Measurements from ENCODE around the gene ZCCHC3.
"Not testable (repeated sequence)": the region's sequence is repeated elsewhere in the genome, so short reads cannot be mapped to it uniquely, and the experiment has no call there.

ZCCHC3 gene

DNA sequence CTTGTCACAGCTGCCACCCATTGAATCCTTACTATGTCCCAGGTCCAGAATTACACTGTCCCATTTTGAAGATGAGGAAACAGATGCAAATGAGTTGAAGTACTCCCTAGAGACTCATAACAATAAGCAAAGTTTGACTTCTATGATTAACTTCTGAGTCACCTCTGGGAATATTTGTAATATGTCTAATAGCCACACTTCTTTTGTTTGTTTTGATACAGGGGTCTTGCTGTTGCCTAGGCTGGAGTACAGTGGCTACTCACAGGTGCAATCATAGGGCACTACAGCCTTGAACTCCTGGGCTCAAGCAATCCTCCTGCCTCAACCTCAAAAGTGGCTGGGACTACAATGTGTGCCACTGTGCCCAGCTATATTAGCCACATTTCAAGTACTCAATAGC, 16.6 kb downstream of the ZCCHC3 start:
- DNase-seq = no peak

DNA sequence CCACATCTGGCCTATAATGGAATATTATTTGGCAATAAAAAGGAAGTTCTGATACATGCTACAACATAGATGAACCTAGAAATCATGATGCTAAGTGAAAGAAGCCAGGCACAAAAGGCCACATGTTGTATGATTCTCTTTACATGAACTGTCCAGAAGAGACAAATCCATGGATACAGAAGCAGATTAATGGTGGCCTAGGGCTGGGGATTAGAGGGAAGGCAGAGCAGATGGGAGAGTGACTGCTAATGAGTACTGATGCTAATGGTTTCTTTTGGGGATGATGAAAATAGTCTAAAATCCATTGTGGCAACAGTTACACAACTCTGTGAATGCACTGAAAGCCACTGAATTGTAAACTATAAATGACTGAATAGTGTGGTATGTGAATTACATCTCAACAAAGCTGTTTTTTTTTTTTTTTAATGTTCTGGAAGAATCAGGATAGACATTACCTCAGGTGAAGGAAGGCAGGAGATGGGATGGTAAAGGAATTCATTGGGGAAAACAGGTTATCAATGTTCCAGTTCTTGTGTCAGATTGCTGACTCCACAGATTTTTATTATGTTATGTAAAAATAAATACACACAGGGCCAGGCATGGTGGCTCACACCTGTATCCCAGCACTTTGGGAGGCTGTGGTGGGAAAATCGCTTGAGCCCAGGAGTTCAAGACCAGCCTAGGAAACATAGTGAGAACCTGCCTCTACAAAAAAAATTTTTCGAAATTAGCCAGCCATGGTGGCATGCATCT, 19.1 kb downstream of the ZCCHC3 start:
- no peak for DNase-seq

DNA sequence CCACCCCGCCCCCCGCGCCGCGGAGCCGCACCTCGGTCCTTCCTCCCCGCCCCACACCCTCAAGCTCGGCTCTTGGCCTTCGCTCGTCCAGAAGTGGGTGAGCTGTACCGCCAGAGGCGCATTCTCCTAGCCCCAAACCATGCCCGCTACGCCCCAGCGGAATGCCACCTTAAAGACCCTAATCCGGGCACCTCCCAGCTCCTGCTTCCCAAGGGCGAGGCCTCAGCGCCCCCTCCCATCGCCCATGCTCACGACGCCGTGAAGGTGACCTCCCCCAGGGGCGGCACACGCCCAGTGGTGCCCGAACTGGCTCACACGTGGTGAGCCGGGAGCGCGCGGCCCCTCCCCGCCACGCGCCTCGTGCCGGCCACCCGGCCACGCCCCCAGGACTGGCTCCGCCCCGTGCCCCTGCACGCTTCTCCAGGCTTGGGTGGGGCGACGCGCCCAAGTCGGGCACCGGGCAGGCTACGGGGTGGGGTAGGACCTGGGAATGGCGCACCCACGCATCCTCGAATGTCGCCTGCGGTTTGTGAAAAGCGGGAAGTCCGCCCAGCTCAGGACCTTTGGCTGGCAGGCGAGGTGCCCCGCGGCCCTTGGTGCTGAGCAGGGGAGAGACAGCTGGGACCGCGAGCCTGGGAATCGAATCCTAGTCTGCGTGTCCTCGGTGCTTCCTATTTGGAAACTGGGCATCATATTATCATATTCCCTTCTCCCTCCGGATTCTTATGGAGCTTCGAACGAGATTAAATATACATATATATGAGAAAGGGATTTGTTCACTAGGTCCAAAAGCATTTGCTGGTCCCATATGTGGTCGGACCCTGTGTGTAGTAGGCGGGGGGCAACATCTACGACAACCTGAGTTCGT, 27.0 kb downstream of the ZCCHC3 start:
- peak; percentile 45 for DNase-seq

DNA sequence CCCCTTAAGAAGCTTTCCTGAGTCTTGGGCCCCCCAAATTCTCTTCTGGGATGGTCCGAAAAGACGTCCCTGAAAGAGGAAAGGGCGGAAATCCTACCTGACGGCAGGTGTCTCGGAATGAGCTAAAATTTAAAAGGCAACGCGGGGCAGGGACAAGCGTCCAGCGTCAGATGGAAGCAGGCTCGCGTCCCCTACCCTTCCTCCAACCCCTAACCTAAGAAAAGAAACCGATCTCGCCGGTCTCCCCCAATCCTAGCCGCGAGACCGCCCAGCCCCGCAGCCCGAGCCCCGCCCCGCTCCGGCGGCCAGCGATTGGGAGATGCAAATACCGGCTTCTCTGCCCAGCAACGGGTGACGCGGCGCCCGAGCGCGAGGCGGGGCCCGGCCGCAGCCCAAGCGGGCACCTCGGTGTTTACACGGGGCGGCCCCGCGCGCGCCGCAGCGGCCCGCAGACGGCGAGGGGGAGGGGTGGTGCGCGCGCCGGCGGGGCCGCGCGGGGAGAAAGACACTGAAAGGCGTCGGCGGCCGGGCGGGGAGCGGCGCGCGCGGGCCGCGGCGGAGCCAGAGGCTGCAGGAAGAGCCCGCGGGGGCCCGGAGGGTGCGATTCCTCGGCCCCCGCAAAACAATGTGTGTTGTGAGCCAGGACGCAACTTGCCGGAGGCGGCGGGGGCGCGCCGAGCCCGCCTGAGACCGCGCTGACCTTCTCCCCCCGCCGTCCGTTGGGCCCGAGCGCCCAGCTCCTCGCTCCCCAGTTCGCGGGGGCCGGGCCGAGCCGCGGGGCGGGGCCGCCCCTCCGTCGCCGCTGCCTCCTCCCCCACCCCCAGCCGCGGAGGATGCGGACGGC, 27.9 kb downstream of the ZCCHC3 start, which contains the start of gene SOX12:
SOX12 (plus strand) TSS at position 508 of the 844 bp plus-strand sequence. CDS start 373 bp downstream, outside the sequence.
- peak; percentile 55 for DNase-seq

DNA sequence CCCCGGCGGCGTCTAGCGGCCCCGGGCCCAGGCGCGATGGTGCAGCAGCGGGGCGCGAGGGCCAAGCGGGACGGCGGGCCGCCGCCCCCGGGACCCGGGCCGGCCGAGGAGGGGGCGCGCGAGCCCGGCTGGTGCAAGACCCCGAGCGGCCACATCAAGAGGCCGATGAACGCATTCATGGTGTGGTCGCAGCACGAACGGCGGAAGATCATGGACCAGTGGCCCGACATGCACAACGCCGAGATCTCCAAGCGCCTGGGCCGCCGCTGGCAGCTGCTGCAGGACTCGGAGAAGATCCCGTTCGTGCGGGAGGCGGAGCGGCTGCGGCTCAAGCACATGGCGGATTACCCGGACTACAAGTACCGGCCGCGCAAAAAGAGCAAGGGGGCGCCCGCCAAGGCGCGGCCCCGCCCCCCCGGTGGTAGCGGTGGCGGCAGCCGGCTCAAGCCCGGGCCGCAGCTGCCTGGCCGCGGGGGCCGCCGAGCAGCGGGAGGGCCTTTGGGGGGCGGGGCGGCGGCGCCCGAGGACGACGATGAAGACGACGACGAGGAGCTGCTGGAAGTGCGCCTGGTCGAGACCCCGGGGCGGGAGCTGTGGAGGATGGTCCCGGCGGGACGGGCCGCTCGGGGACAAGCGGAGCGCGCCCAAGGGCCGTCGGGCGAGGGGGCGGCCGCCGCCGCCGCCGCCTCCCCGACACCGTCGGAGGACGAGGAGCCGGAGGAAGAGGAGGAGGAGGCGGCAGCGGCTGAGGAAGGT, 28.7 kb downstream of the ZCCHC3 start:
- DNase-seq = no peak

DNA sequence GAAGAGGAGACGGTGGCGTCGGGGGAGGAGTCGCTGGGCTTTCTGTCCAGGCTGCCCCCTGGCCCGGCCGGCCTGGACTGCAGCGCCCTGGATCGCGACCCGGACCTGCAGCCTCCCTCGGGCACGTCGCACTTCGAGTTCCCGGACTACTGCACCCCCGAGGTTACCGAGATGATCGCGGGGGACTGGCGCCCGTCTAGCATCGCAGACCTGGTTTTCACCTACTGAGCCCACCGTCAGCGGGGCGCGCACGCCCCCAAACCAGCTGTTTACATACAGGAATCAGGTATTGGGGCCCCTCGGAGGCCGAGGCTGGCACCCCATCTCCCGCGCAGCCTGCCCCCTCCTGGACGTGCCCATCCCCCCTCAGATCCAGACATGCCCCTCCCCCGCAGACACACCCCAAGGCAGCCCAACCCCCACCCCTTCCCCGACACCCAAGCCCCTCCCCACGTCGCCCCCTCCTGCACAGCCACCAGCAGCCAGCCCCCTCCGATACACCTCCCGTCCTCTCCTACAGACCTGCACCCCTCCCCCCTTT, 29.3 kb downstream of the ZCCHC3 start:
- DNase-seq = no peak

DNA sequence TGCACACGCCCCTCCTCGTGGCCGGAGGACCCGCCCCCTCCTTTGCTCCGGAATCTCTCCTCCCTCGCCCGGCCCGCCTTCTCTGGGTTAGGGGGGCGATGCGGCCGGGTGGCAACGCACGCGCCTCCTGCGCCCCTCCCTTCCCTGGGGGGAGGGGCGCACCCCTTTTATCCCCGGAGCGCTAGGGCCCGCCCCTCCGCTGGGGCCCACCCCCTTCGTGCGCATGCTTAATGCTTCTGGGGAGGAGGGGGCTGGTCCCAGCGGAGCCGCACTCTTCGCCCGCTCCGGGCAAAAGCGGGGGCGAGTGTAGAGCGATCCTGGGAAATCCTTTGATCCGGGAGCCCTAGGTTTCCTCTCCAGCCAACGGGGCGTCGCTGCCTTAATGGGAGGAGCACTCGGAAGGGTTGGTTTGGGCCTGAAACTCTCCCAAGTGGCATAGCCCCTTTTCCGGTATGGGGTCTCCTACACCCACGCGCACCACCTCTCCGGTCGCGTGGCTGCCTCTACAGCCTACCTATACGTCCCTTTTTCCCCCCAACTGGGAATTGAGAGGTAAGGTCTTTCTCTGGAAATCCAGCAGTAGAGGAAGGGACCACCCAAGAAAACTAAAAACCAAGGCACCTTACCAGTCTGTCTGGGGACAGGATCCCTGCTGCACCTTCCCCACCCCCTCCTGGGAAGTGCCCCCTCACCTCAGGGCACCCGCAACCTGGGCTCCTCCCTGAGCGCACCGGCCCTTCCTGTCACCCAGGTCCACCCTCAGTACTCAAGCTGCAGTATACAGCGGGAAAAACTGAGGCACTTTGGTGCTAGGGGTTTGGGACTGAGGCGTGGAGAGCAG, 30.0 kb downstream of the ZCCHC3 start:
- DNase-seq = peak; percentile 48

DNA sequence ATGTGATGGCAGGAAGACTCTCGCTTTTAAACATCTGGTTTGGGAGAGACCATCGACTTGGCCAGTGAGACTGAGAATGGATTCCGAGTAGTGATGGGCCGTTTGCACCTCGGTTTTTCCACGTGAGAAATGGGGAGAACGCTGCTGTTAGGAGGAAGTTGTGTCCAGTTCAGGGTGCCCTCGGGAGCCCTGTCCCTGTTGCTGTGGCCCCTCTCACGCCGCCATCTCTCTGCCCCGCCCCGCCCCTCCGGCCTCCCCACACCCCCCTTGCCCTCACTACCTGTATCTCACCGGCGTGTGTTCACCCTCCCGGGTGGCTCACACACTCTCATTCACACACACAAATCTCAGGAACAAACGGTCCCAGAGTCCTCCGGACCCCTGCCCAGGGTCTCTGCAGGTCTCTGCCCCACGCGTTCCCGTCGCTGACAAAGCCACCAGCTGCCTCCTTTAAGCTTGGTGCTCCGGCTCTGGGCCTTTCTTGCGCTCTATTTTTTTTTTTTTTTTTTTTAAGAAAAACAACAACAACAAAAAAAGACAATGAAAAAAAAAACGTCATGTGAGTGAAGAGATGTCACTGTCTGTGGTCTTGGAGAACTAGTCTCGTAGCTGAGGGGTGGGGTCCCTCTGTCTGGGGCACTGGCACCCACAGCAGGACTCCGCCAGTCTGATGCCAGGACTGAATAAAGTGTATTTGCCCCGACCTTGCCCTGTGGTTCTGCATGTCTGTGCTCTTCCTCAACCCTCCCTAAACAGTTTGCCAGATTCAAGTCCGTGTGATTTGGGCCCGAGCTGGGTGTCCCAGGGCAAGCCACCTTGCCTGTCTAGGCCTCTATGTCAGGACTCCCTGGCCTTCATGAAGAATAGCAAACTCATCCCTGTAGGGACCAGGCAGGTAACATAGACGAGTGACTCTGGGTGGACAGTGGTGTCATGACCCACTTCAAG, 30.9 kb downstream of the ZCCHC3 start:
- DNase-seq = no peak

DNA sequence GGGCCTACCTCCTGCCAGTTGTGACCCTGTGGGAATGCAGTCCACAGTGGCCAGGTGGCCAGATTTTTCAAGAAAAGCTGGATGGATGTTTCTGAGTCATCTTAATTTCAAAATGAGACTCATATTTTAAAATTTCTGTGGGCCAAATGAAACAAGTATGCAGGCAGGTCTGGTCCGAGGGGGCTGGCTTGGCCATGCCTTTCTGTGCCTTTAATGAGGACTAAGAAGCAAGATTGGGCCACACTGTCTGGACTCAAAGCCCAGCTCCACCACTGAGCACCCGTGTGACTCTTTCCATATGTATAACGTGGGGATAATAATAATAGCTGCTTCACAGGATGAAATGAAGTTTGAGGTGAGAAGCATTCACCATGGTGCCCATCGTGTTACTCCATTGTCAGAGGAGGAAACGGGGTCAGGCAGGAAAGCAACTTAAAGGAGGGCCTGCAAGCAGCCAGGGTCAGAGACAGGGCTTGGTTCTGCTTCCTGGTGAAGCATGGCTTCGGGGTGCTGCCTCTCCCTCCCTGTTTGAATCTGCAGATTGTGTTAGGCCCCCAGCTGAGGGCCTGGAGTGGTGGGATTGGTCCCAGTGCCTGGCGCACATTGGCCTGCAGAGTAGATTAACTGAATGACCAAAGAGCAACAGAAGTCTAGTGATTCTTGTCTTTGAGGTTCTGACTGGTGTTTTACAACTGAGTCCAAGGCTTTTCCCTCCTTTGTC, 31.8 kb downstream of the ZCCHC3 start:
- DNase-seq = no peak

DNA sequence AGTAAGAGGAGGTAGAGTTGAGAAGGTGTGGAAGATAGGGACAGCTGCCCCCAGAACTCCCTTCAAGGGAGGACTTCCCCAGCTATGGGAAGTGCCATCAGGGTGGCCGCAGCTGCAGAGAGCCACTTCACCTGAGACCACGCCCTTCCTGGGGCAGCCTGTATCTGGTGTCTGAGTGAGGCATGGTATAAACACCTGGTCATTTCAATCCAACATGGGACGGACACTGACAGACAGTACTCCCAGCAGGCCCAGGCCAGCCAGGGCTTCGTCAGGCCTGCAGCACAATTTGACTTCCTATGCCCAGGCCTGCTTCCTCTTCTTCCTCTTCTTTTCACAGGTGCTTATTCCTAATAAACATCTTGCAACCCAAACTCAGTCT, 32.5 kb downstream of the ZCCHC3 start:
- no peak for DNase-seq

DNA sequence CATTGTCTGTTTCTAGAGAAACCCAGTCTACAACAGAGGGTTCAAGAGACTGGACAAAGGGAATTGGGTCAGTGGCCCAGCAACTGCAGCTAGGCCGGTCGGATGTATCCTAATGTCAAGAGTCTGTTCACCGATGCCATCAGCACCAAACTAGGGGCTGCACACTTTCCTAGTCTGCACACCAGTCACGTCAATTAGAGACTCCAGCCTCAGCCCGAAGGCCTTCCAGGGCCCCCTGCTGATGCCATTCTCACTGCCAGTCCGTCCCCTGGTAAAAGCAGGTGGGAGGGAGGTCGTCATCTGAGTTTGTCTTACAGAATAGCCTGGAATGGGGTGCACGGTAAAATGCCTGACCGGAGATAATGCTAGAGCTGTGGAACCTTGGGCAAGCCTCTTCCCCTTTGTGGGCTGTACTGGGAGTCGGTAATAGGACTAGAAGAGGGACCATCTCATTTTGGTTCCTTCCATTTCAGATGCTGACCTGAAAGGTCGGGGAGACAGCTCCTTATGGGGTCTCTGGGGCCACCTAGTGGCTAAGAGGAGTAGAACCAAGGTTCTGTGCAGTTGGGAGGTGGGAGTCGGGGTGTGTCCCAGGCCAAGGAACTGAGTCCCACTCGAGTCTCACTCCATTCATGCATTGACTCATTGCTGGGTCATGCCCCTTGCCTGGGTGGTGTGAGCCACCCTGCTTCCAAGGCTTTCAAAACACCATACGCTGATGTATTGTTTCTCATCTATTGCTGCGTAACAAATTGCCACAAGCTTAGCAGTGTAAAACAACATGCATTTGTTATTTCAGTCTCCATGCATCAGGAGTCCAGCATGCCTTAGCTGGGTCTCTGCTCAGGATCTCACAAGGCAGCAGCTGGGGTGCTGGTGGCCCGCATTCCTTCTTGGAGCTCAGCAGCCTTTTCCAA, 33.1 kb downstream of the ZCCHC3 start:
- no peak for DNase-seq

DNA sequence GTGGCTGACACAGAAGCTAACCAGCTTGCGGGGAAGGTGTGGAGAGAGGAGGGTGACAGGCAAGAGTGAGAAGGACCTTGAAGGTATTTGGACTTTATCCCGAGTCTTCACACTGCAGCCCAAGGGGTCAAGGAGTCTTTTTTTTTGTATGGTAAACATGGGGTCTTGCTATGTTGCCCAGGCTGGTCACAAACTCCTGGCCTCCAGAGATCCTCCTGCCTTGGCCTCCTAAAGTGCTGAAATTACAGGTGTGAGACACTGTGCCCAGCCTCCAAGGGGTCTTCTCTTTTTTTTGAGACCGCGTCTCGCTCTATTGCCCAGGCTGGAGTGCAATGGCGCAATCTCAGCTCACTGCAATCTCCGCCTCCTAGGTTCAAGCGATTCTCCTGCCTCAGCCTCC, 37.2 kb downstream of the ZCCHC3 start:
- no peak for DNase-seq

DNA sequence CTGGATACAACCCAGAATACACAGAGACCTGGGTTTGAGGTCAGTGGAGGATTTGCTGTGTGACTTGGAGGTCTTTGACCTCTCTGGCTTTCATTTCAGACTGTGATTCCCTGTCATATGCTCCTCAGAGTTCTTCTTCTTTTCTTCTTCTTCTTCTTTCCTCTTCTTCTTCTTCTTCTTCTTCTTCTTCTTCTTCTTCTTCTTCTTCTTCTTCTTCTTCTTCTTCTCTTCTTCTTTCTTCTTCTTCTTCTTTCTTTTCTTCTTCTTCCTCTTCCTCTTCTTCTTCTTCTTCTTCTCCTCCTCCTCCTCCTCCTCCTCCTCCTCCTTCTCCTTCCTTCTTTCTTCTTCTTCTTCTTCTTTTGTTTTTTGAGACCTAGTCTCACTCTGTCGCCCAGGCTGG, 38.7 kb downstream of the ZCCHC3 start:
- DNase-seq = not testable (repeated sequence)

DNA sequence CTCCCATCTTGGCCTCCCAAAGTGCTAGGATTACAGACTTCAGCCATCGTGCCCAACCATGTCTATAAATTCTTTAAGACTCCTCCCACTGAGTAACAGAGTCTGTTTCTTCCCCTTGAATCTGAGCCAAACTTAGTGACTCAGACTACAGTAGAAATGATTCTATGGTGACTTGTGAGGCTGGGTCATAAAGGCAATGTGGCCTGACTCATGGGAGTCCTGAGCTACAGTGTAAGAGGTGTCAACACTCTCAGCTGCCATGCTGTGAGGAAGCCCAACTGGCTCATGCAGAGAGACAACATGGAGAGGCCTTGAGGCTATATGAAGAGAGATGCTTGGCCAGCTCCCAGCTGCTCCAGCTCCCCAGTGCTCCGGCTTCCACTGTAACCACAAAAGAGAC, 44.3 kb downstream of the ZCCHC3 start:
- no peak for DNase-seq

DNA sequence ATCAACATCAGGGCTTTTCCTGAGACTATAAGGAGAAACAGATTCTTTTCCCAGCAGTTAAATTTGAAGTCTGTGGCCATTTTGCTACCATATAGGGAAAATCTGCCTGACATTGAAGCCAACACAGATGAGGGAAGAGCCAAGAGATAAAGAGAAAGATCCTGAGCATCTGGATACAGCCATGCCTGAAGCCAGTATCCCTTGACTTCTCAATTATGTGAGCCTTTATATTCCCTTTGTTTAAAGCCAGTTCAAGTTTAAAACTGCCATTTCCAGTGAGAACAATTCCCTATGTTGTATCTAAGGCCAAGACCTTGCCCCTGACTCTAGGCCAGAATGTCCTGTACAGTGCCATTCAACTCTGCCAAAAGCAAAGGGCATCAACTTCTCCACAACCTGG, 45.7 kb downstream of the ZCCHC3 start:
- no peak for DNase-seq

DNA sequence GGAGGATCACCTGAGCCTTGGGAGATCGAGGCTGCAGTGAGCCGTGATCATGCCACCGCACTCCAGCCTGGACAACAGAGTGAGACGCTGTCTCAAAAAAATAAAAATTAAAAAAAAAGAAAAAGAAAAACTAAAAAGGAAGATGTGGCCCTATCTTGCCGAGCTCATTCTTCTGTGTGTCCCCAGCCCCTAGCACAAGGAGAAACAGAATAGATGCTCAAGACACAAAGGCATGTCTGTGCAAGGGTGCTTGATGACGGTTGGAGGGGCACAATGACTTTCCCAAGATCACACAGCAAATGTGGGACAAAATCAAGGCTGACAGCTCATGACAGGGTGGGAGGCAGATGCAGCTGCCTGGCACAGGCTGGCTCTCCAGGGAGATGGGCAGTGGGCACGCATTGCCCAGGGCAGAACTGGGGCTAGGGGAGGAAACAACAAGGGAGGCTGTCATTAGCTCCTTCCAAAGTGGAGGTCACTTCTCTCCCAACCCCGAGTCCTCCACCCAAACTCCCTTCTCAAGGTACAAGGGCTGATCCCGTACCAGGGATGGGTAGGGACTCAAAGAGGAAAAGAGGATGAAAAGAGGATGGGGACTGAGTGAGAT, 48.8 kb downstream of the ZCCHC3 start:
- no peak for DNase-seq

DNA sequence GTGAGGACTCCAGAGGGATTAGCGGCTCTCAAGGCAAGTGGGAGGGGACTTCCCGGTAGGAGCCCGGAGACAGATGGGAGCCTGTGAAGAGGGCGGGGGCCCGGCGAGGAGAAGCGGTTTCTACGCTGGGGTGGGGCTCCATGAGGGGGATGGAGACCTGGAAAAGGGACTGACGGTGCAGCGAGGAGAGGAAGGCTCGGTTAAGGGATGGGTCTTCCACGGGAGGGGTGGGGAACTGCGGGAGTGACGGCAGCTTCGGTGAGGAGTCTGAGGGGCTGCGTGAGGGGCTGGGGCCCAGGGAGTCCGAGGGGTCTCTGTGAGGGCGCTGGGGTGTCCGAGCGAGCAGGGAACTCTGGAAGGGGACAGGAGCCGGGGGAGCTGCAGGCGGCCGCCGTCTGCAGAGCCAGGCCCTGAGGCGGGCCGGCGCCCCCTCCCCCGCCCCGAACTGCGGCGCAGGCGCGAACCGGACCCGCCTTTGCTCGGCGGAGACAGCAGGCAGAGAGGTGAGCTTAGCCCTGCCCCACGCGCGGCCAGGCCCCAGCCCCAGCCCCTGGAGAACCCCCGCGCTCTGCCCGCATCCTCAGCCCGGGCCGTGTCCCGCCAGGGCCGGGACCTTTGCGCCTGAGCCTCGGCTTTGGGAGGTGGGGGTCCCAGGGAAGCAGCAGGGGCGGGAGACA, 49.4 kb downstream of the ZCCHC3 start, which contains the start of gene NRSN2:
NRSN2 (plus strand) TSS at position 472 of the 677 bp plus-strand sequence. CDS start 2,533 bp downstream, outside the sequence.
- DNase-seq = no peak

Data from T1000 (cell line).